LNCaP clone FGC (cell line): ENCODE data around the gene EIF4B.

ENCODE experiments used
- DNase-seq: peaks from one replicate; pipeline ENCODE4 v3.0.0-alpha.2; 2011; ENCODE audit warnings: low read depth
- H3K4me3 ChIP-seq: 2 replicates; pipeline ENCODE4 v1.5.1; 2011; ENCODE audit warnings: mild to moderate bottlenecking, low read depth, low read length, control low read depth
- CTCF ChIP-seq: IDR thresholded peaks from 2 replicates; pipeline ENCODE4 v1.5.1; 2012; ENCODE audit warnings: mild to moderate bottlenecking; ENCODE audit not compliant: control insufficient read depth, insufficient read depth; ENCODE audit errors: extremely low read depth

The EIF4B gene

GRCh38 chr12:53064613-53065436, 58.6 kb downstream of the EIF4B start:
- no peak for DNase-seq
- no peak overlapping the region for H3K4me3 ChIP-seq
- no peak for TF ChIP-seq CTCF

DNA sequence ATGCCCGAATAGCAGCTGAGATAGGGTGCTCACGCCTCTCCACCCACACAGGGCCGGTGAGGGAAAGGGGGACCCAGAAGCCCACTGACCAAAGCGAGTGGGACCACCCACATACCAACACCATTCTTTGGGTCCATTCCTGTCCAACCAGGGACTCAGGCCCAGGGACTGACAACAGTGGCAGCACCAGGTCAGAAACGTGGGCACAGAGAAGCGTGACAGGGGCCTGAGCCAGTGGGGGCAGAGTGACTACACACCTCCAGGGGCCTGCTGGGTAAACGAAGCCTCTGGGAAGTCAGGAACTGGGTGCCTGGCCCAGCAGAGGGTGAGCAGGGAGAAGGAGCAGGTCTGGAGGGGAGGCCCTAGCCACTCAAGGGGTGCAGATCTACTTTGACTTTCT, 59.2 kb downstream of the EIF4B start:
- no peak for TF ChIP-seq CTCF
- no peak overlapping the region for H3K4me3 ChIP-seq
- DNase-seq = no peak

GRCh38 chr12:53065975-53066931, 60.0 kb downstream of the EIF4B start:
- no peak for DNase-seq
- peak; percentile 86 for TF ChIP-seq CTCF
- H3K4me3 ChIP-seq = no peak overlapping the region

DNA sequence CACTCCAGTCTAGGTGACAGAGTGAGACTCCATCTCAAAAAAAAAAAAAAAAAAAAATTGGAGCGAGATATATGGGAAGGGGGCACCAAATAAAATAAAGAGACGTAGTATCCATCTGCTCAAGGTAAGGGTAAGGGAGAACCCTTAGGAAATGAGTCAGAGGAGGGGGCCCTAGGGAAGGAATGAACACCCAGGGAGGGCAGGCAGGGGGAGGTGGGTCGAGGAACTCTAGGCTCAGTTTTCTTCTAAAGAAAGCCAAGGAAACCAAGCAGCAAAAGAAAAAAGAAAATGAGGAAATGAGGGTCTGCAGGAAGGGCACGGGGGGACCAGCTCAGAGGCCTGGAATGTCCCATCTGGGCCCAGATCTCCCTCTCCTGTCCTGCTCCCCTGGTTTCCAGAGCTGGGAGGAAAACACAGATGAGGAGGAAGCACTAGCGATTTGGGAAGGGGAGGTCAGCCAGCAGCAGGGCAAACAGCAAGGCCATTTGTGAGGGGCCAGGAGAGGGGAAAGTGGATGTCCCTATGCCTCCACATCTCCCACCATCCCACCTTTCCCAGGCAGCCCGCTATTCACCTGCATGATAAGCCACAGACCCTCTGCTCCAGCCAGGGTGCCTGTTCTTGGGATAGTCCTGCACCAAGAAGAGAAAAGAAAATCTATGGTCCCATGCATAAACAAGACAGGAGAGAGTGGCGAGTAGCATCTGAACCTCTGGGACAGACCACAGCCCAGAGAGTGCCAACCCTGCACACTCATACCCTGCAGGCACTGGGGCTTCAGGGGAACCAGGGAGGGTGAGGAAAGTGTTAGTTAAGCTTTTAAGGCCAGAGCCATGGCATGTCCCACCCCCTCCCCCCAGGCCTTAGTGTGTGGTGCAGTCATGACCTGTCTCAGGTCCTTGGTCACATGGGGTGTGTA, 61.1 kb downstream of the EIF4B start:
- no peak for TF ChIP-seq CTCF
- no peak for DNase-seq

DNA sequence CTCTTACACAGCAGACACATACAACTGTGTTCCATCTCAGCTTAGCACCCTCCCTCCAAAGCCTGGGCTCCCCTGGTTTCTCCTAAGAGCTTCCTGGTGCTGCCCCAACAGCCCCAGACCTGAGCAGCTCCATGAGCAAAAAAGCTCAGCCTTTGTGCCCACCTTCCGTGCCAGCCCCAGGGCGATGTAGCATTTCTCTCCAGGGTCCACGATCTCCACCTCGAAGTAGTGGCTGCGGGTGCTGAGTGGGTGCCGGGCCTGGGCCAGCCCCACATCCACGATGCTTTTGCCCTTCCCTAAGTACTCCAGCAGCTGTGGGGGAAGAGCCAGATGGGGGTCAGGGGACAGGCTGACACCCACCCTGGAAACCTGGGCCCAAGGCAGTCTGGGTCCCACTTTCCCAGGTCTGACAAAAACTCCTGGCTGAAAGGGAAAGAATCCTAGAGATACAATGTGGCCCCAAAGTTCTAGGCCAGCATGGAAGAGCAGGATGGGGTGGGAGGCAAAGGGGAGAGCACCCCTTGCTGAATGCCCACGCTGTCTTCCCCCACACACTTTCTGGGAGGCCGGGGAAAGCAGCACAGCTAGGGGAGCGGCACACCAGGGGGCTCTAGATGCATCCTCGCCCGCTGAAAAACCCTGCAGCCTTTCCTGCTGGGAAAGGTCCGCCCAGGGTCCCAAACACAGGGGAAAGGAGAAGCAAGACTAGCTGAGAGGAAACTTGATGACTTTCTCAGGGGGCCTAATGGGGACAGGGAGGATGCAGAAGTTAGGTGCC, 61.9 kb downstream of the EIF4B start:
- no peak for TF ChIP-seq CTCF
- H3K4me3 ChIP-seq = no peak overlapping the region
- no peak for DNase-seq

More for the DNA sequence above, 61.1 kb downstream of the EIF4B start:
- no peak overlapping the region for H3K4me3 ChIP-seq
